GM19240 (cell line): ENCODE measurements around the gene ATP13A4.

Experiments used
- DNase-seq: peaks from one replicate; pipeline ENCODE4 v3.0.0; 2011; ENCODE audit warnings: low spot score; ENCODE audit not compliant: insufficient read length

Gene ATP13A4

GRCh38 chr3:193400304-193400703, 154.4 kb downstream of the ATP13A4 start:
- no peak for DNase-seq

GRCh38 chr3:193396451-193397244, 158.0 kb downstream of the ATP13A4 start:
- no peak for DNase-seq

GRCh38 chr3:193391902-193392301, 162.8 kb downstream of the ATP13A4 start:
- no peak for DNase-seq

GRCh38 chr3:193389335-193389734, 165.4 kb downstream of the ATP13A4 start:
- no peak for DNase-seq

GRCh38 chr3:193388361-193388760, 166.3 kb downstream of the ATP13A4 start:
- no peak for DNase-seq

- DNase-seq: no peak
Measured at GRCh38 chr3:193387596-193387995, 167.1 kb downstream of the ATP13A4 start.

GRCh38 chr3:193378706-193379105, 176.0 kb downstream of the ATP13A4 start, which contains the start of gene ATP13A5:
ATP13A5 (minus strand) TSS chr3:193378753; CDS start chr3:193378725, 28 bp downstream.
- no peak for DNase-seq

GRCh38 chr3:193377591-193377990, 177.1 kb downstream of the ATP13A4 start:
- DNase-seq: no peak

- no peak for DNase-seq
Measured at GRCh38 chr3:193375614-193376013, 179.1 kb downstream of the ATP13A4 start.

- no peak for DNase-seq
Measured at GRCh38 chr3:193372783-193373182, 181.9 kb downstream of the ATP13A4 start.

GRCh38 chr3:193367868-193368267, 186.8 kb downstream of the ATP13A4 start:
- no peak for DNase-seq

GRCh38 chr3:193357291-193357690, 197.4 kb downstream of the ATP13A4 start:
- DNase-seq: no peak

GRCh38 chr3:193354423-193354822, 200.3 kb downstream of the ATP13A4 start:
- no peak for DNase-seq
